CD4-positive, alpha-beta T cell treated with Interleukin-17A for 1 hour (primary cell): ENCODE measurements around the gene SYDE2.
"Not testable (repeated sequence)": the region's sequence is repeated elsewhere in the genome, so short reads cannot be mapped to it uniquely, and the experiment has no call there.

Experiments used
- DNase-seq: peaks from one replicate; pipeline ENCODE4 v3.0.0-alpha.2; 2020

Gene SYDE2

DNA sequence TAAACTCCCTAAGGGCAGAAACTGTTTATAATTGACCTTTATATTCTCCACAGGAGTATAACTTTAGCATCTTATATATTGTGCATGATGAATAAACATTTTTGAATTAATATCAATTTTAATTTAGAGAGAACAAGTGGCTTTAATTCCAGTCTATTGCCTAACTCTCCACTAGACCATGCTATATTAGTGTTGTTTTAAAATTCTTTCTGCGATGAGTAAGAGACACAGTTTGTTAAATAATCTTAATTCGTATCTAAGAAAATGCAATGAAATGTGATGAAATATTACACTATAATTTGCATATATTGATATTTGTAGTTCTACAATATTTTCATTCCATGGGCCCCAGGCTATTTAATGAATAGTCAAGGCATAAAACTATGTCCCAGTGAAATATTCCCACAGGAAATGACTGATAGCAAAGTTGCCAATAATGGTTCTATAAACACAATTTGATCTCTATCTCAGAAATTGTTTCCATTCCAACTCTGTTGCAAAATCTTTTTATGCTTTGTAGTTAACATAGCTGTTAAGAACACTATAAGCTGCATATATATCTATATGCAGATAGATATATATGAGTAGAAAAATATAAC, 2.9 kb upstream of the SYDE2 start:
- DNase-seq: no peak

DNA sequence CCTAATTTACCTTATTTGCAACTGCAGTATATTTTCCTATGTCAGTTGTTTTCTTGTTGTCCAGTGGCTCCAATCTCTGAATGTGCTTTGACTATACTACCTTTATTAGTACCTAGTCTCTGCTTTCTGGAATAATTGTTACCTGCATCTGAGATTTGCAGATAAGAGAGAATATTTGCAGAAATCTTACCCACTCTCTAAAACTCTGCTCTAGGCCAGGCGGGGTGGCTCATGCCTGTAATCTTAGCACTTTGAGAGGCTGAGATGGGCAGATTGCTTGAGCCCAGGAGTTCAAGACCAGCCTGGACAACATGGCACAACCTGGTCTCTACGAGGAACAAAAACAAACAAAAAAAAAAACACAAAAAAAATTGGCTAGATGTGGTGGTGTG, 2.0 kb upstream of the SYDE2 start:
- DNase-seq: no peak

DNA sequence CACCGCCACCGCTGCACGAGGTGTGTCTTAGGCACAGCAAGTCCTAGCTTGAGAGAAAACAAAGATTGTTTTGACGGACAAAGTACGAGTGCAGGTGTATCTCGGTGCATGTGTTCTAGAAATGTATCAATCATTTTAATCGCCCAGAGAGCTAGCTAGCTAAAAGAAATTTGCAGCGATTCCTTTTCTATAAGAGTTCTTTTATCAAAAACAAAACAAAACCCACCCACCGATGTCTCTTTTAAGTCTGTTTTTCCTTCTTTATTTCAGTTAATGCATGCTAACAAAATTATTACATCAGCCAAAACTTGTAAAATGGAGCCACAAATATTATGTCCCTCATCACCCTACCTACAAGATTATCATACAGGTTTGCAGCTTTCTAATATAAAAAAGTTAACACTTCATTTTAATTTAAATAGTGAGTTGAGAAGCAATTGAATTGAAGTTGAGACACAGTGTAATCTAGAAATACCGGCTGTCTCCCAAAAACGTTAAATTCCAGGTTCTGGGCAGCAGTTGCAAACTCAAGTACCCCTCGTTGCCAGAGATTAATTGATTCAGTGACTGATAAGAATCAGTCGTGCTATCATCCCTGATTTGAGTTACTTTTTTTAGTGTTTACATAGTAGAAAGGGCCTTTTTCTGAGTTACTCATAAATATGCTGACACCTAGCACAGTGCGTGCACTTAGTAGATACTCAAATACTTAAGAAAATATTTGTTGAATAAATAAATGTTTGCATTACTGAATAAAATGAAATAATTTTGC, 1.5 kb upstream of the SYDE2 start:
- DNase-seq: no peak

DNA sequence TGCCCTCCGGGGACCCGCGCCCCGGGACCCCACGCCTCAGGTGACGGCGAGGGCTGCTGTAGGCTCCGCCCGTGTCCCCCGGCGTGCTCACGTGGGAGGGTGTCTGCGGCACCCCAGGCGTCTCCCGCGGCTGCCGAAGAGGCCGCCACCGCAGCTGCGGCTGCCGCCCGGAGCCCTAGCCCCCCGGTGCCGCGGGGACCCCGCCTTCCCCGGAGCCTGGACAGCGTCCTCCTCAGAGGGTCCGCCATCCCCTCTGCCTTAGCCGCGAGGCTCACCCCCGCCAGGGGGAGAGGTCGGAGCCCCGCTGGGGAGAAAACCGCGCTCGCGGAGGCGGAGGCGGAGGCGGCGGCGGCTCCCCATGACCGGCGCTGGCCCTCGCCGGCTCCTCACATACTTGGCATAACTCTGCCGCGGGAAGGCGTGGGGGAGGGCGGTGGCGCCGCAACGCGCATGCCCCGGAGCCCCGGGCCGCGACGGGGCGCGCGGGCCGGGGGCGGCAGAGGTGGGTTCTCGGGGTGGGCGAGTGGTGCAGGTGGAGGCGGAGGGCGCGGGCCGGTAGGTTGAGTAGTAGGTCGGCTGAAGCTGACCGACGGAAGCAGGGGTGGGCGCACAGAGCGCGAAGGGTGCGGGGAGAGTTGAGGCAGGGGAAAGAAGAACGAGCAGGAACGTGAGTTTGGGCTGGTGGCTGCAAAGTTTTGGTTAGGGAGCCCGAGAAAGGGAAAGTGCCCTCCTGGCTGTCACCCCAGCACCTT, 700 bp upstream of the SYDE2 start:
- peak; percentile 73 for DNase-seq

DNA sequence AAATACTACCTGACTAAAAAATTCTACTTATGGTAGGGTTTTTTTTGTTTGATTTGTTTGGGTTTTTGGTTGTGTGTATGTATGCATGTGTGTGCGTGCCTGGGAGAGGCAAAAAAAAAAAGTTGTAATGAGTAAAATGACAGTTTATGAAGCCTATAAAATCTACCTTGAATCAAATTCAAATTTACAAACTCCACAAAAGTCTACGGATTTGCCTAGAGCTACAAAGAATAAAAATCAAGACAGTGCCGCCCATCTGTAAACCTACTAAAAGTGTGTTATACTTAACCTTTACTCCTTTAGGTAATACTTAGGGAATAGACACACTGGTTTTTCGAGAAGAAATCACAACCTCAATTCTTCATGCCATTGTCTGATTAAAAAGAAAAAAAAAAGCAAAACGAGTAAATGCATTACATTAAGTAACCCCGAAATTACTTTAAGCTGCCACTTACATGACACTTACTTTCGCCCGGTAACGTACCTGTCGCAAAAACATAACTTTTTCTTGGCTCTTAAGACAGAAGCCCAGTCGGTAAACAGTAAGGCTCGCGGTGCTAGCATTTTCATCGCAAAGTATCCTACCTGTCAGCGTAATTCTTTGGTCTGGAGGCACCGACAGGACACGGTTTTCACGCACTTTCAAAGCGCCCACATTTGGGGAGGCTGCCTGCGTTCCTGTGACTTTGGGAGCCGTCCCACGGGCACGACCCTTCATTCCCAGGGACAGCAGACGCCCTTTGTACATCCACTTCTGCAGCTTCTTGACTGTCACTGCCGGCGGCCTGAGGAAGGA, 951 bp downstream of the SYDE2 start:
- DNase-seq: no peak

DNA sequence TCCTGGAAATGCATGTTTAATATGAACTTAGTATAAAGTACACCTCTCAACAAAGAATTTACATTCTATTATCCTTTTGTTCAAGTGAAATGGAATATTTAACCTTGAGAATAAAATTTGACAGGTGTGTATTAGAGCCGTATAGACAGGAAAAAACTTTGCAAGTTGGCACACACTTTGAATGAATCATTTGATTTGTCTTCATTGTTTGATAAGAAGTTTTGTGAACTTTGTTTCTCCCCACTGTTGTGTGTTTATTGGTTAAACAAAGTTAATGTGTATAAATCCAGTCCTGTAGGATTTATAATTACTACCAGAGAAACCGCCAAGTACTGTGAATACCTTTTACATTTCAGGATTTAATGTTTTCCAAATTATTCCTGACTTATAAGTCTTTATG, 2.0 kb downstream of the SYDE2 start:
- no peak for DNase-seq

DNA sequence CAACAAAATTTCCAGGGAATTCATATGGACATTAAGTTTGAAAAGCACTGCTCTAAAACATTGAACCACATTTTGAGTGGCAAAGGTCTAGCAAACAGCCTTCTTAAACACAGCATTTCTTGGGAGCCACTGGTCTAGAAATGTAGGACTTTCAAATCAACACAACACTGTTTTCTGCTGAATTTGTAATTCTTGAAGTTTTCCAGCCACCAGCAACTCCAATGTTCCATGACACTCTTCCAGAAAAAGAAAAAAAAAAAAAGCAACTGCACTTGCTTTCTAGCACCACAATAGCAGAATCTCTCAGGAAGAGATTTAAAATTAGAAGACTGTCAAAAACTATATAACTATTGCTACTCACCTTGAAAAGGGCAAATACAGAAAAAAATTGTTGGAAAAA, 4.5 kb downstream of the SYDE2 start:
- DNase-seq: no peak

DNA sequence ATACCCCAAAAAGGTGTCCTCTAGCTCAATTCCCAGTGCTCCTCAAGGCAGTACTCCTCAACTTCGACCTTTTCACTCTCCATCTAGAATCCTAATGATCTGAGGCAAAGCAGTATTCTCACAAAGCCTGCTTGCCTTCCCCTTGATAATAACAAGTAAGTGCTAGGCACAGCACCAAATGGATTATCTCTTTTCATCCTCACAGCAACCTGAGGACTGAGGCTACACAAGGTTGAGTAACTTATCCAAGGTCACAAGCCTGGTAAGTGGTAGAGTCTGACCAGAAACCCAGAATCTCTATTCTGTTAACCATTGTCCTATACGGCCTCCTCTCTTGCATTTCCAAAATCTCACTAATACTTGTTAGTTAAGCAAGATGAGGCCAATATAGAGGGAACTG, 5.1 kb downstream of the SYDE2 start:
- DNase-seq: no peak

DNA sequence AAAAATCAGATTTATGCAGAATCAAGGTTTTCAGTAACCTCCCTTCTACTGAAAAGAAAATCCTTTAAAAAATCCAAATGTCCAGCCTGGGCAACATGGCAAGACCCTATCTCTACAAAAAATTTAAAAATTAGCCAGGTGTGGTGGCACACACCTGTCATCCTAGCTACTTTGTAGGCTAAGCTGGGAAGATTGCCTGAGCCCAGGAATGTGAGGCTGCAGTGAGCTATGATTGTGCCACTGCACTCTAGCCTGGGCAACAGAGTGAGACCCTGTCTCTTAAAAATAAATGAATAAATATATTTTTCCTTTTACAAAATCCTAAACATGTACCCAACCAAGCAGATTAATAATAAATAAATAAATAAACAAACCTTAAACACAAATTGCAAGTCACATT, 8.7 kb downstream of the SYDE2 start:
- not testable (repeated sequence) for DNase-seq

DNA sequence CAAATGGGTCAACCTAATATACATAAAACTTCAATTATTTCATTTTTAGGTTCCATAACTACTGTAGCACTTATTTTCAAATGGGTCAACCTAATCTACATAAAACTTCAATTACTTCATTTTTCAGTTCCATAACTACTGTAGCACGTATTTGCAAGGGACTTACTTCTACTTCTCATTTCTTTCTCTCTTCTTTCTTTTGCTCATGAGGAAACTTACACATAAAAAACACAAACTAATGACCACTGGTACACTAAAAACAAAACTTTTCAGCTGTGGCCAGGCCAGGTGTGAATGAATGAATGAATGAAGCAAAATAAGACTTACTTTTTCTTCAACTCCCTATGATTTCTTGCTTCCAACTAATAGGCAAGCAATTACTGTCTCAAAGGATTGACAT, 11.7 kb downstream of the SYDE2 start:
- no peak for DNase-seq

DNA sequence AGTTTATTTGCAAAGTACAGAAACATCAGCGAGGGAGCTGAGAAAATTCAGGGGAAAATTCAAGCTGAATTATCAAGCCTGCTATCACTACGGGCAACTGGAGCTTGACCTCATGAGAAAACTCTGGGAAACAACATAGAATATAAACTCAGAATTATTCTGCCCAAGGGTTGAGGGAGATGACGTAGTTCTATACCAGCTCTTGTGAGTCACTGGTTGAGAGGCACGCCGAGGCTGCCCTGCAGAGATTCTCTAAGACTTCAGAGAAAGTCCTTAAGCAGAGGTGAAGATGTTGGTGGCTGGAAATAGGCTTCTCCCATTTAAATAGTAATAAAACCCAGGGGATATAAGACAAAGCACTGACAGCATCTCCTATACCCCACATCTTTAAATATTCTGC, 12.3 kb downstream of the SYDE2 start:
- no peak for DNase-seq

DNA sequence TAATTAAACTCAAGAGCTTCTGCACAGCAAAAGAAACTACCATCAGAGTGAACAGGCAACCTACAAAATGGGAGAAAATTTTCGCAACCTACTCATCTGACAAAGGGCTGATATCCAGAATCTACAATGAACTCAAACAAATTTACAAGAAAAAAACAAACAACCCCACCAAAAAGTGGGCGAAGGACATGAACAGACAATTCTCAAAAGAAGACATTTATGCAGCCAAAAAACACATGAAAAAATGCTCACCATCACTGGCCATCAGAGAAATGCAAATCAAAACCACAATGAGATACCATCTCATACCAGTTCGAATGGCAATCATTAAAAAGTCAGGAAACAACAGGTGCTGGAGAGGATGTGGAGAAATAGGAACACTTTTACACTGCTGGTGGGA, 13.8 kb downstream of the SYDE2 start:
- DNase-seq: not testable (repeated sequence)

DNA sequence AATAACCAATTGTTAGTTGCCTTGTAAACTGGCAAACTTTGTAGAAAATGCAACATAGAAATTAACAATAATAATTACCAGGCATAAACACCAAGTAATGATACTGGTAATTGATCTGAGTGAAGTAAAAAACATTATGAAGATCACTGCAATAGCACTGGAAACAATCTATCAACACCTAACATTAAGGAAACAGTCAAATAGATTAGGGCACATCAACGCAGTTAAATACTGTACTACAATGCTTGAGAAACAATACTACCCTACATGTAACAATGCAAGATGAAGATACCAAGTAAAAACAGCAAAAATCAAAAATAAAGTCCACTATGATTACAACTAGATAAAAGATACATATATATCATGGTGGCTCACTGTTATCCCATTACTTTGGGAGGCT, 16.6 kb downstream of the SYDE2 start:
- no peak for DNase-seq

DNA sequence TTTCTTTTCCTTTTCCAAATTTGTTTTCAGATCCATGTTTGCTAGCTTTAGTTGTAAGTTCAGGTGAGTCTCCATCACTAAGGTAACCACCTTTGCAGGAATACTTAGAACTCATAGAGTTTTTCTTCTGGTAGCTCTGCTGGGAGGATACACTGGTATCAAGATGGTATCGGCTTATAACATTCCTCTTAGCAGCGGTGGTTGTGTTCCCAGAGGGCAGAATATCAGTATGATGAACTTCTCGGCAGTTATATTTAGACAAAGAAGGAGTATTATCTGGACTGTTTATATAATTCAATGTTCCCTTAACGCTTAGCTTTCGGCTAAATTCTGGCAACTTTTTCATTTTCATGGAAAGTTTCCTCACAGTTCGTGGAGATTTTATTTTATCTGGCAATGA, 18.1 kb downstream of the SYDE2 start:
- no peak for DNase-seq

DNA sequence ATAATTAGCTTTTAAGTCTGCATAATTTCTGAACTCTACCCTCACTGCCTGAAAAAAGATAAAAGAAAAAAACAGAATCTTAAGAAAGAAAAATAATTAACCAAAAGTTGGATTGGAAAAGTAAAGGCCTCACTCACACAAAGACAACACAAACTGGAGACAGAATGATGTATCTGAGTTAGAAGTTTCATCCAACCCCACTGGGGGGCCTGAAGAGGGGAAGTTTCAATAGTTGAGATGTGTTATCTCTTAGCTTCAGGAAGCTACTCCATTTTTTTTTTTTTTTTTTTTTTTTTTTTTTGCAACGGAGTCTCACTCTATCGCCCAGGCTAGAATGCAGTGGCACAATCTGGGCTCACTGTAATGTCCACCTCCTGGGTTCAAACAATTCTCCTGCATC, 19.9 kb downstream of the SYDE2 start:
- DNase-seq: no peak

DNA sequence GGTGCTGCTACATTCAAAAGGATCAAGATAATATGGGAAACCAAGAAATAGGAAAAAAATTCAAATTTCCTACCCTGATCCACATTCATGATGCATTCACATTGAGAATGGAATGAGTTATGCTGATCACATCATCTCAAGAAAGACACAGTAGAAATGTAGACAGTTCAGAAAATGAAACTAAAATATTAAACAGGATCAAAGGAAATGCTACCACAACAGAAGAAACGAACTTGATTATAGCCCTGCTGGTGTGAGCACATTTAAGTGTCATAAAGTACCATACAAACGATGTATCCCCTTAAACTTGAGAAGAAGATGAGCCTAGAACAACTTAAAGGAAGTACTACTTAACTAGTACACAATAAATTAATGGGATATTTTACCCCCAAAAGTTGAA, 21.3 kb downstream of the SYDE2 start:
- DNase-seq: peak; percentile 58

DNA sequence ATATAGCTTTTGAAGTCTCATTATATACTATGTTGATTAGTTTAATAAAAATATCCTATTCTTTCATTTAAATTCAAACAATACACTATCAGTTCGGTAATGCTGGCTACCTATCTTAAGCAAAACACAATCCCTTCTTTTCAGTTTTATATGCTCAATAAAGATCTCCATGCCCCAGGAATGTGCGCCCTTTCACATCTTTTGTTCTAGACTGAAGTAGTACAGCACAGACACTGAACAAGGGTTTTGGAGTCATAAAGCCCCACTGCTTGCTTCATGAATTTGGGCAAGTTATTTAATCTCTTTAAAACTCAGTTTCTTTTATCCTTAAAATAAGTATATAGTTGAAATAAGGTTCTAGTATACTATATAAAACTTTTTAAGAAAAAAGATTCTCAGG, 22.4 kb downstream of the SYDE2 start:
- no peak for DNase-seq

DNA sequence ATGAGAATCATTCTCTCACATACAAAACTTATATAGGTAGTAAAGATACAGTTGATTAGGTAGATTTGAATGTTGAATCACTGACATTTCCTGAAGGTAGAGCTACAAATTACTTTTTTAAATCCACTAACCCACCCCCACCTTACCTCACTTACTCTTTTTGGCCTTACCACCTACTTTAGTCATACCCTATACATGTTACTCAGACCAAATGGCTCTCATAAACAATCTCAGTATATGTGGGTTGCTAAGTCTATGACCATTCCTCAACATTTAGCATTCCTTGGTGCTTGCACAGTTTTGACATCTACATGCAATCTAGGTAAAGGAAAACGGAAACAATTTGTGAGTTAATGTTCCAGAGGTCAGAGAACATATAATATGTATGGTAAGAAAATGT, 26.3 kb downstream of the SYDE2 start:
- no peak for DNase-seq

DNA sequence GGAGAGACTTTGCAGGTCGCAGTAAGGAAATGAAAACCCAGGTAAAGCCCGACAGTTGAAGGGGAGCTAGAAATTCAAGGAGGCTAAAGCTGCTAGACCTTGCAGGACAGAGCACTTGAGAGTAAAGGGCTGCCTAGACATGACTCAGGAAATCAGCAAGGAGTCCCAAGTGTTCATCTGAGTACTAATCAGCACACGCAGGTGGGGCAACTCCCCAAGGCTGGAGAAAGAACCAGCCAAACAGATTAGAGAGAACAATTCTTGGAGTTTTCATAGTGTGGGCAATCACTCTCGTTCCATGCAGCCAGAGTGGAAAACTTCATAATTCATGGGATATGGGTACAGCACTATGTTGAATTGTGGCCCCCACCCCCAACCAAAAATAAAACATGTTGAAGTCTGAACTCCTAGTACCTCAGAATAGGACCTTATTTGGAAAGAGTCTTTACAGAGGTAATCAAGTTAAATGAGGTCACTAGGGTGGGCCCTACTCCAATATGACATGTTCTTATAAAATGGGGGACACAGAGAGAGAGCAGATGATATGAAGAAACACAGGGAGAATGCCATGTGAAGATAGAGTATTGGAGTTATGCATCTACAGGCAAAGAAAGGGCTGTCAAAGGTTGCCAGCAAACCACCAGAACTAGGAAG, 28.0 kb downstream of the SYDE2 start:
- no peak for DNase-seq

DNA sequence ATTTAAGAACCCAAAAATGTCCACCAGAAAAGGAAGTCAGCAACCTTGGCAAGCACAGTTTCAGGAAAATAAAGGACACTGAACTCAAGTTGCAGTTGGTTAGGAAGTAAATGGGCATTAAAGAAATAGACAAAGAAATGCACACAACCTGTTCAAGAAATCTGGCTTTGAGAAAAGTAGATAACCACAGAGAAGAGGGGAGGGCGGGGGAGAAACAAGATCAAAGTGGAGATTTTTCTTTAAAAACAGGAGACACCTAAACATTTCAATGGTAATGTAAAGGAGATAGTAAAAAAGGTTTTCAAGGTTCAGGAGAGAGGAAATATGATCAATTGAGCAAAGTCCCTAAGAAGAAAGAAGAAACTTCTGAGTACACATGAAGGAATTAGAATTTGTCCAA, 29.1 kb downstream of the SYDE2 start:
- no peak for DNase-seq

DNA sequence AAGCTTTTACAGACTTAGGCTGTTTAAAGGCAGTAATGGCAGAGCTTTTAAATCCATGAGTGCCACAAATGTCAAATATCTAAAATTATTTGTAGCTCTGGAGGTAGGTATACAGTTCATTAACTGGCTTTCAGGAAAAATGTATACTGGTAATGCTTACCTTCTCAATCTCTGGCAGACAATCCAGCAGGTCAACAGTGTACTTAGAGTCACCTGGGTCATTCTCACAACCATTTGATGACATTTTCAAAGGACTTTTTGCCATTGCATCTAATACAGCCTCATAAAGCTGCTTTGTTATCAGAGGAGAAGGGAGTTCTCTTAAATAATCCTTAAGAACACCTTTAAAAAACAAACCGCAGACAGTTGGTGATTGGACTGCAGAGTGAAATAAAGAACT, 31.9 kb downstream of the SYDE2 start:
- DNase-seq: no peak

DNA sequence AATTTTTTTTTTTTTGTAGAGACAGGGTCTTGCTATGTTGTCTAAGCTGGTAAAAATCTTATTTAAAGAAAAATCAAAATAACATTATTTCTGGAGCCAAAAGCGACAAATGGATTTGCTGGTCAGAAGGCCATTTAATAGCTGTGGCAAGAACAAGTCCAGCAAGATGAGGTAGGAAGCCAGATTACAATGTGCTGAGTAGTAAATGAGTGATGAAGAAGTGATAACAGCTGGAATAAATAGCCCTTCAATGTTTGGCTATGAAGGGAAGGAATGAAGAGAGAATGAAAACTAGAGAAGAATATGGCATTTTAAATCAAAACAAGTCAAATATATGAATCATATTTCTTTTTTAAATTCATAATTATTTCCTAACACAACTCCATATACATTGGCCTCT, 34.5 kb downstream of the SYDE2 start:
- no peak for DNase-seq

DNA sequence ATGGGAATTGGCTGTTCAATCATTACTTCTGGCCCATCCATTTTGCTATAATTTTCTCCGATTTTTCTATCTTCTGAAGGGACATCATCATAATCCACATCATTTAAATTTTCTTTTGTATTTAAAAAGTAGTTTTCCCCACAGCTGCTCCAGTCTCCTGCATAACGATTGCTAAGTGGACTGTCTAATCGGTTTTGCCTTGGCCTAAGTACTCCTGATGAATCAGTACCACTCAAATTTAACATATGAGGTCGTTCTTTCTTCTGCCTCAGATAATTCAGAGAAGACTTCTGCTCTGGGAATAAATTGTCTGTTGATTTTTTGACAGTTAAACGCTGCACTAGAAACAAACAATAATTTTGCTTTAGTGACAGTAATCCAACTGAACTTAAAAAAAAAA, 41.9 kb downstream of the SYDE2 start:
- DNase-seq: no peak
